ENCODE measurements around the gene ZCCHC4. TPM values are rescaled to one million over a fixed set of nuclear protein-coding genes. Genes with fewer than 3 reads are reported as not detected.
A peak's percentile ranks its signal among the peaks of the same experiment; 100 is the strongest.

The ZCCHC4 gene
- total RNA-seq, 4 donors from 2014 or later = 9.1 to 13.1 (median 11.1) TPM

GRCh38 chr4:25397305-25397704 is 84.7 kb downstream of the ZCCHC4 start:
- DNase-seq (ENCODE audit: low spot score) (no peak), ATAC-seq (ENCODE audit: low FRiP score) (no peak)
- no peak for TF ChIP-seq CTCF (IDR thresholded peaks at IDR 0.05)

GRCh38 chr4:25399510-25399909 is 86.9 kb downstream of the ZCCHC4 start:
- TF ChIP-seq CTCF (IDR thresholded peaks at IDR 0.05) = no peak
- DNase-seq (ENCODE audit: low spot score) (no peak), ATAC-seq (ENCODE audit: low FRiP score) (no peak)

- no peak for TF ChIP-seq CTCF (IDR thresholded peaks at IDR 0.05)
- DNase-seq (ENCODE audit: low spot score) = no peak
- ATAC-seq (ENCODE audit: low FRiP score) = no peak
Observed at GRCh38 chr4:25401066-25401465, 88.5 kb downstream of the ZCCHC4 start.

- ATAC-seq (ENCODE audit: low FRiP score) (no peak), DNase-seq (ENCODE audit: low spot score) (no peak)
- TF ChIP-seq CTCF (IDR thresholded peaks at IDR 0.05) = no peak
Observed at GRCh38 chr4:25402521-25402920, 89.9 kb downstream of the ZCCHC4 start.

- no peak for TF ChIP-seq CTCF (IDR thresholded peaks at IDR 0.05)
Observed at GRCh38 chr4:25403699-25404098, 91.1 kb downstream of the ZCCHC4 start.

GRCh38 chr4:25405453-25405852 is 92.9 kb downstream of the ZCCHC4 start:
- TF ChIP-seq CTCF (IDR thresholded peaks at IDR 0.05) = no peak
- DNase-seq (ENCODE audit: low spot score) (no peak), ATAC-seq (ENCODE audit: low FRiP score) (no peak)

More at GRCh38 chr4:25403699-25404098, 91.1 kb downstream of the ZCCHC4 start:
- ATAC-seq (ENCODE audit: low FRiP score) (no peak), DNase-seq (ENCODE audit: low spot score) (no peak)

GRCh38 chr4:25406081-25406692 is 93.6 kb downstream of the ZCCHC4 start:
- TF ChIP-seq CTCF (IDR thresholded peaks at IDR 0.05) = no peak
- DNase-seq (ENCODE audit: low spot score) (no peak), ATAC-seq (ENCODE audit: low FRiP score) (peak; percentile 57)
